Astrocyte (in vitro differentiated cells and primary cell): ENCODE results near the gene MYOD1. TPM values are rescaled to one million over a fixed set of nuclear protein-coding genes. Genes with fewer than 3 reads are reported as not detected.

Experiments used
- DNase-seq: peaks from one replicate; pipeline ENCODE4 v3.0.0-alpha.2; 2010; ENCODE audit warnings: low read depth
- FAIRE-seq: peaks from 2 replicates; lab custom pipeline; 2011; peaks lifted over from hg19 to GRCh38; lab: Jason Lieb, UNC
- H2AFZ ChIP-seq: 2 replicates; pipeline ENCODE4 v1.6.0; 2012; ENCODE audit warnings: low read depth, low read length, inconsistent platforms
- H3K27ac ChIP-seq: 2 replicates; pipeline ENCODE4 v1.5.1; 2011; ENCODE audit warnings: low read depth, low read length, inconsistent platforms
- H3K27me3 ChIP-seq: 2 replicates; pipeline ENCODE4 v1.6.0; 2011; ENCODE audit warnings: low read length, inconsistent platforms; ENCODE audit not compliant: insufficient read depth
- H3K36me3 ChIP-seq: 2 replicates; pipeline ENCODE4 v1.5.1; 2011; ENCODE audit warnings: low read length, inconsistent platforms; ENCODE audit not compliant: insufficient read depth
- H3K4me1 ChIP-seq: 2 replicates; pipeline ENCODE4 v1.5.1; 2011; ENCODE audit warnings: low read length, inconsistent platforms; ENCODE audit not compliant: insufficient read depth
- H3K4me2 ChIP-seq: 2 replicates; pipeline ENCODE4 v1.6.0; 2012; ENCODE audit warnings: low read length, inconsistent platforms
- H3K4me3 ChIP-seq: 2 replicates; pipeline ENCODE4 v1.5.1; 2011; ENCODE audit warnings: low read depth, mild to moderate bottlenecking, low read length, inconsistent platforms; ENCODE audit not compliant: insufficient read depth
- H3K79me2 ChIP-seq: 2 replicates; pipeline ENCODE4 v1.6.0; 2012; ENCODE audit warnings: mild to moderate bottlenecking, low read length, inconsistent platforms; ENCODE audit not compliant: insufficient read depth
- H3K9ac ChIP-seq: 2 replicates; pipeline ENCODE4 v1.6.0; 2012; ENCODE audit warnings: mild to moderate bottlenecking, low read length, inconsistent platforms
- H3K9me3 ChIP-seq: 2 replicates; pipeline ENCODE4 v1.5.1; 2012; ENCODE audit warnings: low read depth, mild to moderate bottlenecking, low read length, inconsistent platforms; ENCODE audit not compliant: insufficient read depth
- H4K20me1 ChIP-seq: 2 replicates; pipeline ENCODE4 v1.6.0; 2012; ENCODE audit warnings: low read length, inconsistent platforms; ENCODE audit not compliant: insufficient read depth
- H3K27ac Mint-ChIP-seq: one replicate; pipeline ENCODE4 v1.8.0; 2021; ENCODE audit warnings: mild to moderate bottlenecking, mixed read lengths; ENCODE audit not compliant: unreplicated experiment
- H3K27me3 Mint-ChIP-seq: one replicate; pipeline ENCODE4 v1.8.0; 2021; ENCODE audit warnings: low read depth, mixed read lengths; ENCODE audit not compliant: unreplicated experiment
- H3K36me3 Mint-ChIP-seq: one replicate; pipeline ENCODE4 v1.8.0; 2021; ENCODE audit warnings: low read depth, mixed read lengths; ENCODE audit not compliant: unreplicated experiment
- H3K4me1 Mint-ChIP-seq: one replicate; pipeline ENCODE4 v1.8.0; 2021; ENCODE audit warnings: low read depth, mixed read lengths; ENCODE audit not compliant: unreplicated experiment
- H3K4me3 Mint-ChIP-seq: one replicate; pipeline ENCODE4 v1.8.0; 2021; ENCODE audit warnings: mild to moderate bottlenecking, moderate library complexity, mixed read lengths; ENCODE audit not compliant: unreplicated experiment
- H3K9me3 Mint-ChIP-seq: one replicate; pipeline ENCODE4 v1.8.0; 2021; ENCODE audit warnings: mild to moderate bottlenecking, mixed read lengths; ENCODE audit not compliant: unreplicated experiment
- CTCF ChIP-seq: IDR thresholded peaks from 2 replicates; pipeline ENCODE4 v1.5.1; 2011; ENCODE audit warnings: low read depth, mild to moderate bottlenecking, inconsistent platforms, low read length, moderate library complexity; ENCODE audit not compliant: insufficient read depth
- EZH2 ChIP-seq: IDR thresholded peaks from 2 replicates; pipeline ENCODE4 v1.6.1; 2012; ENCODE audit warnings: mild to moderate bottlenecking, low read length, inconsistent platforms; ENCODE audit not compliant: insufficient read depth
- total RNA-seq: library from RNA; stranded (reverse); gene quantifications from 2 replicates; pipeline ENCODE4 v1.2.1, GENCODE V29; 2021

MYOD1 gene
- total RNA-seq, 1 donor from 2014 or later, result not detected

GRCh38 chr11:17739945-17740338 is 20.6 kb downstream of the MYOD1 start:
- H3K4me1 ChIP-seq, result peaks cover 11% of the 10 kb centered on the region
- peaks cover 6% of the 10 kb centered on the region for H4K20me1 ChIP-seq
- TF ChIP-seq CTCF, result no peak
- TF ChIP-seq EZH2, result no peak
- H3K27ac Mint-ChIP-seq, result no peak overlapping the region
- H3K27me3 ChIP-seq, result peaks cover 22% of the 10 kb centered on the region
- H3K27ac ChIP-seq, result no peak overlapping the region
- peaks cover 7% of the 10 kb centered on the region for H3K4me1 Mint-ChIP-seq
- H3K79me2 ChIP-seq, result no peaks in the 10 kb centered on the region
- no peak overlapping the region for H3K4me3 ChIP-seq
- no peak overlapping the region for H3K4me2 ChIP-seq
- H3K27me3 Mint-ChIP-seq, result peaks cover 30% of the 10 kb centered on the region
- H3K9me3 Mint-ChIP-seq, result no peaks in the 10 kb centered on the region
- no peaks in the 10 kb centered on the region for H3K9me3 ChIP-seq
- no peaks in the 10 kb centered on the region for H3K36me3 Mint-ChIP-seq
- no peaks in the 10 kb centered on the region for H3K36me3 ChIP-seq
- FAIRE-seq, result no peak
- no peak overlapping the region for H2AFZ ChIP-seq
- no peak for DNase-seq
- H3K9ac ChIP-seq, result no peak overlapping the region
- no peak overlapping the region for H3K4me3 Mint-ChIP-seq

- no peak for DNase-seq
- TF ChIP-seq CTCF, result no peak
- TF ChIP-seq EZH2, result no peak
- peaks cover 11% of the 10 kb centered on the region for H3K4me1 ChIP-seq
- H3K9me3 ChIP-seq, result no peaks in the 10 kb centered on the region
- H3K36me3 Mint-ChIP-seq, result no peaks in the 10 kb centered on the region
- no peak overlapping the region for H3K4me2 ChIP-seq
- H3K27me3 Mint-ChIP-seq, result peaks cover 32% of the 10 kb centered on the region
- no peak overlapping the region for H3K4me3 Mint-ChIP-seq
- no peak overlapping the region for H3K27ac Mint-ChIP-seq
- H3K27ac ChIP-seq, result no peak overlapping the region
- FAIRE-seq, result no peak
- peaks cover 7% of the 10 kb centered on the region for H3K4me1 Mint-ChIP-seq
- no peaks in the 10 kb centered on the region for H3K79me2 ChIP-seq
- no peak overlapping the region for H3K4me3 ChIP-seq
- H2AFZ ChIP-seq, result no peak overlapping the region
- H3K27me3 ChIP-seq, result peaks cover 22% of the 10 kb centered on the region
- H3K36me3 ChIP-seq, result no peaks in the 10 kb centered on the region
- peaks cover 6% of the 10 kb centered on the region for H4K20me1 ChIP-seq
- H3K9ac ChIP-seq, result no peak overlapping the region
- no peaks in the 10 kb centered on the region for H3K9me3 Mint-ChIP-seq
Measured at GRCh38 chr11:17740649-17741235, 21.4 kb downstream of the MYOD1 start.

- Histone ChIP-seq H4K20me1 (peaks cover 6% of the 10 kb centered on the region), H3K36me3 (no peaks in the 10 kb centered on the region), H3K9ac (no peak overlapping the region), H2AFZ (no peak overlapping the region), H3K9me3 (no peaks in the 10 kb centered on the region), H3K27me3 (peaks cover 17% of the 10 kb centered on the region), H3K79me2 (no peaks in the 10 kb centered on the region), H3K4me1 (peaks cover 11% of the 10 kb centered on the region), H3K4me3 (no peak overlapping the region), H3K27ac (no peak overlapping the region), H3K4me2 (no peak overlapping the region)
- peaks cover 36% of the 10 kb centered on the region for H3K27me3 Mint-ChIP-seq
- DNase-seq, result no peak
- TF ChIP-seq CTCF (no peak), EZH2 (no peak)
- no peak for FAIRE-seq
- peaks cover 7% of the 10 kb centered on the region for H3K4me1 Mint-ChIP-seq
- H3K27ac Mint-ChIP-seq, result no peak overlapping the region
- no peaks in the 10 kb centered on the region for H3K36me3 Mint-ChIP-seq
- H3K4me3 Mint-ChIP-seq, result no peak overlapping the region
- no peaks in the 10 kb centered on the region for H3K9me3 Mint-ChIP-seq
Measured at GRCh38 chr11:17741487-17741886, 22.1 kb downstream of the MYOD1 start.
